GM18861 (cell line): ENCODE results near the gene CELF2.

Experiments
- ATAC-seq: cut with Tn5 transposase; IDR thresholded peaks from one replicate; pipeline ENCODE4 v1.9.1; 2021; ENCODE audit not compliant: unreplicated experiment

Gene CELF2

GRCh38 chr10:11242443-11243387, 225.0 kb downstream of the CELF2 start:
- peak; percentile 46 for ATAC-seq

- peak; percentile 11 for ATAC-seq
These were observed 226.0 kb downstream of the CELF2 start for GRCh38 chr10:11243425-11244222.

- ATAC-seq = peak; percentile 12
These were observed 227.4 kb downstream of the CELF2 start for GRCh38 chr10:11245095-11245479.

DNA sequence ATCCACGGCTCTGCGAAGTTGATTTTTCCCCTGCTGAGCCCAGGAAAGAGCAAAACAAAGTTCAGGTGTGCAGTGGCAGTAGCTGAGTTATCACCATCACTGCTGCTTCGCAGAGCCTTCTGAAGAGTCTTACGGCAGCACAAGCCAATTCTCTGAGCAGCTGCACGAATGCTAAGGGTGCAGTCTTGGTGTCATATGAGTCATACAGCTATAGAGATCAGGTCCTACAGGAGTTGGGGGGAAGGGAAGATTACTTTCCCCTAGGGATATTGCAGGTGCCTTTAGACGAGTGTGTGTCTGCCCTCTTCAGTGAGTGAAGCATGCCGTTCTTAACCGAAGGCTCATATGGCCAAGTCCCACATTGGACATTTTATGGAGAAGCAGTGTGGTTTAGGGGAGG, 227.8 kb downstream of the CELF2 start:
- peak; percentile 45 for ATAC-seq

- no peak for ATAC-seq
These were observed 228.4 kb downstream of the CELF2 start for GRCh38 chr10:11245981-11246590.

DNA sequence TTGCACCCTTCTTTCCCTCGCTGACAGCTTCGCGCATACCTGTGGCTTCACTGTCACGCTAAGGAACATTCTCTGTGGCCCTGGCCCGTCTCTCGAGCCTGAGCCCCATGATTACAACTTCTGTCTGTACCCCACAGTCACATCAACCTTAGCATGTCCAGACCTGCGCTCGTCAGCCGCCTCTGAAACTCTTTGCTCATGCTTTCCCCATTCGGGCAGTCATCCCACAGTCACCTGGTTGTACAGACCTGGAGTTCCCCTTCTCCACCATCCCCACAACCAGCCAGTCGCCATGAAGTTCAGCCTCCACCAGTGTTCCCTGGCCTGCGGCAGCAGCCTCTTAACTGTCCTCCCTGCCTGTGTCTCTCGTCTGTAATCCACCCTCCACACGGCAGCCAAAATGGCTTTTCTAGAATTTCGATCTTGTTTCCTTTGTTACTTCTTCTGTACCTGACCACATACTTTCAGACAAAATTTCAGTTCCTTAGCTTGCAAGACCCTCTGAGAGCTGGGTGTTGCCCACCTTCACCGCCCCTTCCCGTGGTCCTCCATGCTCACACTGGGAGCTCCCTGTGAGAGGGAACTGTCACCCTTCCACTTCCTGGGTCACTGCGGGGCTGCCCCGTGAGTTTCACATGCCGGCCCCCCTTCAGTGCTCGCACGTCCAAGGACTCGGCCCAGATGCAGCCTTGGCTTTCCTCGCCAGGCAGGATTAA, 229.2 kb downstream of the CELF2 start:
- no peak for ATAC-seq

DNA sequence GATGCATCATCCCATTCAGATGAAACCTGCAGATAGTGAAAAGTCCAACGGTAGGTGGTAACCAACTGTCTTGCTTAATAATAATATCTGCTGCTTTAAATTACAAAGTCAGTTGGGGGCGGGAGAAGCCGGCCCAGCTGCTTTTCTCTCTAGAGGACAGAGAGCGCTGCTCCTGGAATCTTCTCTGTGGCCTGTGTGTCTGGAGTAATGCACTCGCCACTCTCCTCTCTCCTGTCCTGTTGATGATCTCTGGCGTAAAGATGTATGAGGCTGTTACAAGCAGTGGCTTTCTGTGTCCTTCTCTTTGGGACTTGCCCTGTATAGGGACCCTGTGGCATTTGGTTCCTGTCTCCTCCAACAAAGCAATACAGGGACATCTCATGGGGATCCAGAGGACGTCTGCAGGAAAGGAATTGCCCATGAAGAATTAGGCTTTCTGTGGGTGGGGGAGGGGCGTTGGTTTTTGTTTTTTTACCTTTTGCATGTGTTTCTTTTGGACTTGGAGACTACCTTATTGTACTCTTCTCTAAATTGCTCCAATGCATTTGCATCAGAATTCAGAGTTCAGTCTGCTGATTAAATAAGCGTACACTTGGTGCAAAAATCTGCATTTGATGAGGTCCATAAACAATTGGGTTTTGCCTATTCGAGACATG, 231.6 kb downstream of the CELF2 start:
- ATAC-seq = no peak

DNA sequence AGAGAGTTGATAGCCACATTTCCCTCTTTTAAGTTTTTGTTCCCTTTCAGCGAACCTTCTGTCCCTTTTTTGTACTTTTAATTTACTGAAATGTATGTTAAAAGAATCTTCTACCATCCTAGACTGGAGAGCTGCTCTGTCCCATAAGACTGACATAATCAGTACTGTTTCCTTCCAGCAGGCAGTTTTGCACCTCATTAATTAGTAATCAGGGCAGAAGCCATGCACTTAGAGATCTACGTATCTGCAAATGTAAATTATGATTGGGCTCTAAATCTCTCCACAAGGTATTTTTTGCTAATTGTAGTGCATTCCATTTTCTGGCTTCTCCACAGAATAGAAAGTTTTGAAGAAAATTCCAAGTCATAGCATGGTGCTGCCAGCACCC, 232.1 kb downstream of the CELF2 start:
- ATAC-seq = no peak

DNA sequence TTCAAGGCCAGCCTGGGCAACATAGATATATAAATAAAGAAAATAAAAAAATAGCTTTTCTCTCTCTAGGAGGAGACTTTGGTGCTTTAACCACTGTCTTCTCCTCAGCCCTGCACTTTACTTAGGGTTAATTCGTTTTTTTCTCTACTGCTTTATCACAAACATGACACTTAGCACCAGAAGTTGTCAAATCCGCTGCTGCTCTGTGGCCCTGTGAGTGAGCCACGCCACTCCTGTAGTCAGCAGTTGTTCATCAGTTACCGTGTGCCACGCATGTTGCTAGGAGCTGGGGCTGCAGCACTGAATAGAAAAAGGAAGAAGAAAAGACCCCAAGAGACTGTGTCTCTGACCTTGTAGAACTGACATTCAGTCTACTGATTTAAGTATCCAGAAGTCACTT, 232.6 kb downstream of the CELF2 start:
- ATAC-seq = no peak

DNA sequence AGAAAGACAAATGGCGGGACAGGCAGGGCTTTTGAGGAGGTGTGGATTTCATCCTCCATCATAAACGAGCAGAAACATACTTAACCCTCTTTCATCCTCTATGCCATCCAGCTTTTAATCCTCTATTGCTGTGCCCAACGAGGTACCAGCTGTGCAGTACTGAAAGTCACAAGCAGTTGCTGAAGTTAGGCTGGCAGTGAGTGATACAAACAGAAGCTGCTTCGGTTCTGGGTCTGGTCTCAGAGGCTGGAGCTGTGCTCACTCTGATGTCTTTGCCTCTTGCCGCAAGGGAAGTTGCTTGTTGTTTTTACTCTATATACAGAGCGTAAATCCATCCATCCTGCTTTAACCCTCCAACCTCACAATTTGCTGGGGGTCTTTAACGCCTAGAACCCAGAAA, 235.2 kb downstream of the CELF2 start:
- ATAC-seq = no peak

GRCh38 chr10:11253385-11254002, 235.8 kb downstream of the CELF2 start:
- ATAC-seq = no peak

DNA sequence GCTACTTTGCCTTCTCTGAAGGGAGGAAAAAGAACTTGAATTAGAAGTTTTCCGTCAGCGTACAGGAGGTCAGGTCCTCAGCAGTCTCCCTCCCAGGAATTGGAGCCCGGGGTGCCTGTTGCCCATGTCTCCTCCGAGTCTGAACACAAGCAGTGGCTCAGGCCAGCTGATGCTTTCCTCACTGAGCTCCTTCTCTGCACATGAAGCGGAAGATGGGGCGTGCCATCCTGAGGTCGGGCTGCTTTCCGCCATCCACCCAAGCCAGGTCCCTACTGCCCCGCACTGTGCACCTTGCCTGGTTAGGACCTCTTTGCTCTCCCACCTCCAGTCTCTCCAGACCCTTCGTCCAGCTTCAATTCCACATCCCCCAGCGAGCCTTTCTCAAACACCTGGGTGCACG, 237.5 kb downstream of the CELF2 start:
- ATAC-seq = no peak

GRCh38 chr10:11255796-11256444, 238.2 kb downstream of the CELF2 start:
- no peak for ATAC-seq

DNA sequence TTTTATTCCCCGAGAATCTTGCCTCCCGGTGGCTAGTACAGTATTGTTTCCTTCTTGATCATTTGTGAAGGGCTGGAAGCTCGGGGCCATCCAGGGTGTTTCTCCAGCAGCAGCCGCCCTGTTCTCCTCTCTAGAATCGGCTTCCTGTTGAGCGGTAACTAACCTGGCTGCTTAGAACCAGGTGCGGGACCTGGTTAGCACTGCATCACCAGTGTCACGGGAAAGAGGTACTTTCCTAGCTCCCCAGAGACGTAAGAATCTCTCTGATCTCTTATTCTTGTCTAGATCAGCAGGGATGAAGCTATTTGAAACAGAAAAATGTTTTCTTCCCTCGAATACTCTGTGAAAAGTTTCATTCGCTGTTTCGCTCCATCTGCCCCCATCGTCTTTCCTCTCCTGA, 239.2 kb downstream of the CELF2 start:
- ATAC-seq = no peak

DNA sequence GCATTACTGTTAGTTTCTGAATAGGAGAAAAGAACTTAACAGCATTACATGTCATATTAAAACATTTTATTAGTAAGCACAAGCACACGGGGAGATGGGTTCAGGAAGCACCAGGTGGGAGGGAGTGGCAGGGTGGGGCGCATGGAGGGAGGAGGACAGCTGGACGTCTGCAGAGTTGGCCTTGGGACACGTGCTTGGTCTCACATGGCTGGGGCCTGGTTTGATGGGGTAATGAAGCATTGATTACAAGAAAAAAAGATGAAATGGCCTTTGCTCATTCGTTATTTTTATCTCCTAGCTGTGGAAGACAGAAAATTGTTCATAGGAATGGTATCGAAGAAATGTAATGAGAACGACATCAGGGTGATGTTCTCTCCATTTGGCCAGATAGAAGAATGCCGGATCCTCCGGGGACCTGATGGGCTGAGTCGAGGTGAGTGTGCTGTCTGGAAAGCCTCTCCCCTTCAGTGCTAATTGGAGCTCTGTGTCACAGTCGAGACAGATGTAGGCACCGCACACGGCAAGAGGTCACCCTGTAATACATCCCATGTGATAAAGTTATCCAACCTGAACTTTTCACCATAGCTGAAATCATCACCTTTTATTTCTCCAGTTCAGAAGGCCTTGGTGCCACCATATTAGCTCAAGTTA, 239.9 kb downstream of the CELF2 start:
- no peak for ATAC-seq

DNA sequence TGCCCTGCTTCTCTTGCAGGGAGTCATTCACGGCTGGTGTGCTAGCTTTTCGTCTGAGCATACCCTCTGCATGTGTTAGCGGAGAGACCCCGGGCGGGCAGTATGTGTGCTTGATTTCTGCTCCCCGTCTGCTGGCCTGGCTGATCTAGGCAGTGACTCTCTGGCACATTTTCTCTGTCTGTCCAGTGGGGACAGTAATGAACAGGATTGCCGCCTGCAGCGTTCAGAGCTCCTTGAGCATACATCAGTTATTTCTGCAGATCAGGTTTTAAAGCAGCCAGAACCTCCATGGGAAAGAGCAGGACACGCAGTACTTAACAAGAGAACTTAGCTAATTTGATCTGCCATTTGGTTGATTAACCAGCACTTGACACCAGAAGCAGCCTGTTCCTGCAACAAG, 242.5 kb downstream of the CELF2 start:
- no peak for ATAC-seq

GRCh38 chr10:11261143-11261542, 243.5 kb downstream of the CELF2 start:
- no peak for ATAC-seq

DNA sequence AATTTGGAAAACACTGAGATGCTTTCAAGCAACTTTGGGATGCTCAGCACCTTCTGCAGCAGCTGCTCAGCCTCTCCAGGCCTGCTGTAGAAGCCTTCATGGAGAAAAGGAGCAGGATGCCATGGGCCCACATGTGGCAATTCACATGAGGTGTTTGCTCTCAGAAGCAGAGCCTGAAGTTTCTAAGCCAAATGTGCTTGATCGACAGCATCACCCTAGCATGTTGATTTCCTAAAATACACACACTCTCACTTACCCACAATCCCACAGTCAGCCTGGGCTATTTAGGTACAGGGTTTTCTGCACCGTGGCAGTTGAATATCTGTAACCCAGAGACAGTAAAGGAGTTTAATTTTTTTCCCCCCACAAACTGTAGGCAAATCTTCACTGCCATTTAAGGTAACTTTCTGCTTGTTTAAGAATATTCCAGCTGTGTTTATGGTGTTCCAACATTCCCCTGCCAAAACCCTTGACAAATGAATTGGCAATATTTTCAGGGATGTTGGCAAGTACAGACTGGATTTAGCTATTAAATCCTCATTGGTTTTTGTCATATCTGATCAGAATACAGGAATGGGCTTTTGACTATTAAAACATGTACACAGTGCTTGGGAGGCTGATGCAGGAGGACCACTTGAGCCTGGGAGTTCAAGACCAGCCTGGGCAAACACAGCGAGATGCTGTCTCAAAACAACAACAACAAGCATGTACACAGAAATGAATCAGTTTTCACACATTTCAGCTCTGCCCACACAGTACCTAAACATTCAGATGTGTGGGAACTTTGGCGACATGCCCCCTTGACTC, 244.2 kb downstream of the CELF2 start:
- peak; percentile 32 for ATAC-seq
